ENCODE results near the gene CEP63. TPM values are rescaled to one million over a fixed set of nuclear protein-coding genes. Genes with fewer than 3 reads are reported as not detected.
"Not testable (repeated sequence)": the region's sequence is repeated elsewhere in the genome, so short reads cannot be mapped to it uniquely, and the experiment has no call there.

The CEP63 gene
- total RNA-seq, 1 donor from 2014 or later = 24.6 TPM

DNA sequence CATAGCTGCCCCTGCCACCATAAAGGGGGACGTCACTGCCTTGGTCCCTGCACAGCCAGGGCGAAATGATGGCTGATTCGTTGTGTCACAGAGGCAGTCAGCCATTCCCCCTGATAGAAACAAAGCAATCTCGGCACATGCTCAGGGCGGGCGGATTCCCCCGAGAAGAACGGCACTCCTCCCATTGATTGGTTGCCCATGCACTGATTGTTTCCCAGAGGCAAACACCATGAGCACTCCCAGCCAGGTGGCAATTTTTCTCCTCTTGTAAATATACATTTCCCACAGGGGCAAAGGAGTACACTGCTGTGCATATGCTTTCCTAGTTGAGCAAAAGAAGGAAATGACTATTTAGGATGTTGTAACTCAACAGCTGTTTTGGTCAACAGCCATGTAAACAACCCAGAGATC lies 108.5 kb downstream of the CEP63 start:
- Mint-ChIP-seq H3K27me3 (no peaks in the 10 kb centered on the region), H3K27ac (no peak overlapping the region), H3K4me3 (no peak overlapping the region), H3K9me3 (no peaks in the 10 kb centered on the region), H3K4me1 (no peaks in the 10 kb centered on the region), H3K36me3 (ENCODE audit: low read depth) (no peaks in the 10 kb centered on the region)
- TF ChIP-seq, protein P1, sequence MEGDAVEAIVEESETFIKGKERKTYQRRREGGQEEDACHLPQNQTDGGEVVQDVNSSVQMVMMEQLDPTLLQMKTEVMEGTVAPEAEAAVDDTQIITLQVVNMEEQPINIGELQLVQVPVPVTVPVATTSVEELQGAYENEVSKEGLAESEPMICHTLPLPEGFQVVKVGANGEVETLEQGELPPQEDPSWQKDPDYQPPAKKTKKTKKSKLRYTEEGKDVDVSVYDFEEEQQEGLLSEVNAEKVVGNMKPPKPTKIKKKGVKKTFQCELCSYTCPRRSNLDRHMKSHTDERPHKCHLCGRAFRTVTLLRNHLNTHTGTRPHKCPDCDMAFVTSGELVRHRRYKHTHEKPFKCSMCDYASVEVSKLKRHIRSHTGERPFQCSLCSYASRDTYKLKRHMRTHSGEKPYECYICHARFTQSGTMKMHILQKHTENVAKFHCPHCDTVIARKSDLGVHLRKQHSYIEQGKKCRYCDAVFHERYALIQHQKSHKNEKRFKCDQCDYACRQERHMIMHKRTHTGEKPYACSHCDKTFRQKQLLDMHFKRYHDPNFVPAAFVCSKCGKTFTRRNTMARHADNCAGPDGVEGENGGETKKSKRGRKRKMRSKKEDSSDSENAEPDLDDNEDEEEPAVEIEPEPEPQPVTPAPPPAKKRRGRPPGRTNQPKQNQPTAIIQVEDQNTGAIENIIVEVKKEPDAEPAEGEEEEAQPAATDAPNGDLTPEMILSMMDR (IDR thresholded peaks at IDR 0.05) = no peak
- POLR2A ChIA-PET = no interaction called here
- intact Hi-C loops (cut with micrococcal nuclease) = no loop called here
- ATAC-seq (ENCODE audit: low read depth) = no peak
- DNase-seq = no peak
- CTCF ChIA-PET = no interaction called here

GRCh38 chr3:134594986-134595385 lies 109.1 kb downstream of the CEP63 start:
- H3K27me3 Mint-ChIP-seq; H3K4me3 Mint-ChIP-seq; H3K27ac Mint-ChIP-seq; intact Hi-C loops (cut with micrococcal nuclease); H3K36me3 Mint-ChIP-seq (ENCODE audit: low read depth); POLR2A ChIA-PET; CTCF ChIA-PET; DNase-seq; H3K9me3 Mint-ChIP-seq; H3K4me1 Mint-ChIP-seq; ATAC-seq (ENCODE audit: low read depth): not testable (repeated sequence)

DNA sequence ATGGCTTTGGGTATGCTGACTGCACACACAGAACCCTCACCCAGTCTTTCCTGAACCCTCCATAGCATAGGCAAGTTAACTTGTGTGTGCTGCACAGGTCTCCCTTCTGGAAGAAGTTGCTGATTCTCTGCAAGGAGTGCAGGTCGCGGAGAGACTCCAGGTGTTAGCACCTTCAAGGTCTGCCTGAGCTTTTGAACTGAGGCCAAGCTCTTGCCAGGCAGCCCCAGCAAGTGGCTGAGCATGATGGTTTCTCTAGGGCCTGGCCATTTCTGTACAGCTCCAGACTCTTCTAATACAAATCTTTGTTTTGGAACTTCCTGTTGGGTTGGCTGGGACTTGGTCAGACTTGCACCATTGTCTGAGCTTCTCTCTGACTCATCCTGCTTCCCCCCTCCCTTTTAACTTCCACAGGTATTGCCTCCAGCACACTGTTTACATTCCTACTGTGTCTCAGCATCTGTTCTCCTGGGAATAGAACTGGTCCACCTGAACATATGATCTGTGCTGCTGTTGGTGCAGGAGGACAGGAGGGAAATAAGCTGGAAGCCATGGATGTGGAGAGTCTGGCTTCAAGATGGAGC lies 111.6 kb downstream of the CEP63 start:
- DNase-seq (no peak), ATAC-seq (ENCODE audit: low read depth) (no peak)
- H3K36me3 Mint-ChIP-seq (ENCODE audit: low read depth) = no peaks in the 10 kb centered on the region
- intact Hi-C loops (cut with micrococcal nuclease) = no loop called here
- no peak overlapping the region for H3K4me3 Mint-ChIP-seq
- POLR2A ChIA-PET = no interaction called here
- H3K9me3 Mint-ChIP-seq = no peaks in the 10 kb centered on the region
- H3K4me1 Mint-ChIP-seq = peaks cover 6% of the 10 kb centered on the region
- H3K27me3 Mint-ChIP-seq = no peaks in the 10 kb centered on the region
- CTCF ChIA-PET = interaction anchor here (1.4 kb wide), 1 partner anchor 1446 kb away, joined by 4 read pairs; no protein-coding TSS in a partner anchor
- TF ChIP-seq, protein P1 (IDR thresholded peaks at IDR 0.05) = no peak
- no peak overlapping the region for H3K27ac Mint-ChIP-seq

- no peaks in the 10 kb centered on the region for H3K27me3 Mint-ChIP-seq
- H3K4me3 Mint-ChIP-seq = no peak overlapping the region
- POLR2A ChIA-PET = no interaction called here
- TF ChIP-seq, protein P1 (IDR thresholded peaks at IDR 0.05) = no peak
- DNase-seq = no peak
- intact Hi-C loops (cut with micrococcal nuclease) = no loop called here
- CTCF ChIA-PET = interaction anchor here (2.4 kb wide), 1 partner anchor 1443 kb away, joined by 10 read pairs; no protein-coding TSS in a partner anchor
- no peak for ATAC-seq (ENCODE audit: low read depth)
- H3K27ac Mint-ChIP-seq = no peak overlapping the region
- H3K4me1 Mint-ChIP-seq = peaks cover 6% of the 10 kb centered on the region
- no peaks in the 10 kb centered on the region for H3K9me3 Mint-ChIP-seq
- no peaks in the 10 kb centered on the region for H3K36me3 Mint-ChIP-seq (ENCODE audit: low read depth)
These were observed 113.1 kb downstream of the CEP63 start for GRCh38 chr3:134598763-134599545.

- no peaks in the 10 kb centered on the region for H3K9me3 Mint-ChIP-seq
- no peaks in the 10 kb centered on the region for H3K36me3 Mint-ChIP-seq (ENCODE audit: low read depth)
- TF ChIP-seq, protein P1 (IDR thresholded peaks at IDR 0.05) = no peak
- H3K27ac Mint-ChIP-seq = no peak overlapping the region
- peaks cover 6% of the 10 kb centered on the region for H3K4me1 Mint-ChIP-seq
- no peak for ATAC-seq (ENCODE audit: low read depth)
- intact Hi-C loops (cut with micrococcal nuclease) = no loop called here
- no peak for DNase-seq
- no peaks in the 10 kb centered on the region for H3K27me3 Mint-ChIP-seq
- ChIA-PET CTCF (interaction anchor here (0.6 to 2.4 kb wide), 7 partner anchors 9 to 1444 kb away, joined by 3 to 10 read pairs (median 4); no protein-coding TSS in a partner anchor), POLR2A (no interaction called here)
- H3K4me3 Mint-ChIP-seq = no peak overlapping the region
These were observed 114.3 kb downstream of the CEP63 start for GRCh38 chr3:134600206-134600605.

All from activated B cell treated with CpG ODN at 0.5 μM for 24 hours (primary cell).